ENCODE measurements around the gene ADA.

ADA gene

GRCh38 chr20:44649976-44650375, 1.5 kb downstream of the ADA start:
- no peak for TF ChIP-seq CTCF (IDR thresholded peaks at IDR 0.05; ENCODE audit: low read length, missing control alignments)
- DNase-seq (ENCODE audit: low read depth), result no peak
- no peak overlapping the region for H3K4me3 ChIP-seq (replicated peaks; ENCODE audit: low read depth, low read length)

GRCh38 chr20:44649126-44649525, 2.4 kb downstream of the ADA start:
- no peak for DNase-seq (ENCODE audit: low read depth)
- TF ChIP-seq CTCF (IDR thresholded peaks at IDR 0.05; ENCODE audit: low read length, missing control alignments), result no peak
- H3K4me3 ChIP-seq (replicated peaks; ENCODE audit: low read depth, low read length), result no peak overlapping the region

- DNase-seq (ENCODE audit: low read depth), result no peak
- no peak overlapping the region for H3K4me3 ChIP-seq (replicated peaks; ENCODE audit: low read depth, low read length)
- no peak for TF ChIP-seq CTCF (IDR thresholded peaks at IDR 0.05; ENCODE audit: low read length, missing control alignments)
These were observed 2.9 kb downstream of the ADA start for GRCh38 chr20:44648579-44648978.

- no peak overlapping the region for H3K4me3 ChIP-seq (replicated peaks; ENCODE audit: low read depth, low read length)
- no peak for DNase-seq (ENCODE audit: low read depth)
- TF ChIP-seq CTCF (IDR thresholded peaks at IDR 0.05; ENCODE audit: low read length, missing control alignments), result no peak
These were observed 3.4 kb downstream of the ADA start for GRCh38 chr20:44648068-44648467.

GRCh38 chr20:44646641-44647274, 4.7 kb downstream of the ADA start:
- no peak for TF ChIP-seq CTCF (IDR thresholded peaks at IDR 0.05; ENCODE audit: low read length, missing control alignments)
- peak; percentile 59 for DNase-seq (ENCODE audit: low read depth)
- H3K4me3 ChIP-seq (replicated peaks; ENCODE audit: low read depth, low read length), result no peak overlapping the region

- DNase-seq (ENCODE audit: low read depth), result peak; percentile 49
- H3K4me3 ChIP-seq (replicated peaks; ENCODE audit: low read depth, low read length), result no peak overlapping the region
- no peak for TF ChIP-seq CTCF (IDR thresholded peaks at IDR 0.05; ENCODE audit: low read length, missing control alignments)
These were observed 5.4 kb downstream of the ADA start for GRCh38 chr20:44646023-44646640.

GRCh38 chr20:44644667-44645131, 6.8 kb downstream of the ADA start:
- no peak for TF ChIP-seq CTCF (IDR thresholded peaks at IDR 0.05; ENCODE audit: low read length, missing control alignments)

More at GRCh38 chr20:44644667-44645131, 6.8 kb downstream of the ADA start:
- no peak for DNase-seq (ENCODE audit: low read depth)
- H3K4me3 ChIP-seq (replicated peaks; ENCODE audit: low read depth, low read length), result no peak overlapping the region
